ENCODE data around the gene MRC1.

DNA sequence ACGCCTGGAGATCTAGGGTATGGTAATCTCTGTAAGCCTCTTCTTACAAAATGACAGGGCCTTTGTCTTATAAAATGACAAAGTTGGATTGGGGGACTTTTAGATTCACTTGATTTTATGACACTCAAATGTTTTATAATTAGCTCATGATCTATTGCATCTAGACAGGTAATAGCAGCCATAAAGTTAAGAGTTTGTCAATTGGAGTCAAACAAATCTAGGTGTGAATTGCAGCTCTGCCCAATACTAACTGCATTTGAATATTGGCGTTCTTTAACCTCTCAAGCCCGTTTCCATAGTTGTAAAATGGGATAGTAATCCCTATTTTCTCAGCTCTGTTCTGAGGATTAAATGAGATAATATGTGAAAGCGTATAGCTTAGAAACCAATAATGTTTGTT lies 14.1 kb upstream of the MRC1 start:
- TF ChIP-seq CTCF (IDR thresholded peaks at IDR 0.05): no peak
- TF ChIP-seq POLR2AphosphoS5 (IDR thresholded peaks at IDR 0.05): no peak
- no peak for TF ChIP-seq POLR2A (IDR thresholded peaks at IDR 0.05)
- TF ChIP-seq EP300 (IDR thresholded peaks at IDR 0.05): no peak
